K562 (cell line): Measurements from ENCODE around the gene CIAO2A. TPM values are rescaled to one million over a fixed set of nuclear protein-coding genes. Genes with fewer than 3 reads are reported as not detected.
A peak's percentile ranks its signal among the peaks of the same experiment; 100 is the strongest.

ENCODE experiments used
- BRCA1 ChIP-seq, 2 experiments: fragments of 450-650 bp in 1 of 2; sonication (generic) in 1 of 2; formaldehyde crosslinking in 1 of 2; IDR thresholded peaks; 2 replicates each; pipeline versions ENCODE4 v1.5.0 to v1.6.1; 2017 to 2020; ENCODE audit warnings: mild to moderate bottlenecking in 1 of 2, missing genetic modification reagents in 1 of 2
- CHCHD3 ChIP-seq: fragments of 250-450 bp; sonication (Bioruptor Pico); IDR thresholded peaks from 2 replicates; pipeline ENCODE4 v2.1.2; 2022; ENCODE audit warnings: mild to moderate bottlenecking
- EP300 ChIP-seq: IDR thresholded peaks from 2 replicates; pipeline ENCODE4 v1.6.1; 2012; ENCODE audit warnings: low read length, improper control_type of control experiment
- KLF10 ChIP-seq: fragments of 250-450 bp; sonication (Bioruptor Pico); IDR thresholded peaks from 2 replicates; pipeline ENCODE4 v1.6.1; 2021; ENCODE audit warnings: matching md5 sums
- LCOR ChIP-seq: sonication (generic); formaldehyde crosslinking; IDR thresholded peaks from 2 replicates; pipeline ENCODE4 v1.8.0; 2022; ENCODE audit warnings: mild to moderate bottlenecking, missing genetic modification reagents
- MNT ChIP-seq, 2 experiments: fragments of 450-650 bp; conservative IDR thresholded peaks; 2 replicates each; pipeline ENCODE4 v1.6.1; 2017; ENCODE audit warnings: mild to moderate bottlenecking in 2 of 2, moderate library complexity in 2 of 2
- MYC ChIP-seq, 2 experiments: fragments of 250-450 bp in 1 of 2; sonication (Bioruptor Pico) in 1 of 2; IDR thresholded peaks; 2 replicates each; pipeline versions ENCODE4 v1.5.1 to v1.6.1; 2012 to 2021; ENCODE audit warnings: low read depth in 2 of 2, borderline replicate concordance in 1 of 2, improper control_type of control experiment in 1 of 2, low read length in 1 of 2, mild to moderate bottlenecking in 1 of 2, moderate library complexity in 1 of 2
- NONO ChIP-seq, 2 experiments: fragments of 200-400 bp in 1 of 2; fragments of 450-650 bp in 1 of 2; formaldehyde crosslinking in 1 of 2; IDR thresholded peaks; 2 replicates each; pipeline ENCODE4 v1.6.1; 2017; ENCODE audit warnings: low read depth in 2 of 2, mild to moderate bottlenecking in 2 of 2, moderate library complexity in 2 of 2, low read length in 1 of 2
- OTX1 ChIP-seq: fragments of 450-650 bp; formaldehyde crosslinking; IDR thresholded peaks from 2 replicates; pipeline ENCODE4 v1.4.0; 2022; ENCODE audit warnings: mild to moderate bottlenecking
- PHF21A ChIP-seq: fragments of 450-650 bp; IDR thresholded peaks from 2 replicates; pipeline ENCODE4 v1.6.1; 2017; ENCODE audit warnings: low read depth, borderline replicate concordance
- RBM25 ChIP-seq: fragments of 200-400 bp; formaldehyde crosslinking; IDR thresholded peaks from 2 replicates; pipeline ENCODE4 v1.6.1; 2018; ENCODE audit warnings: low read length, low read depth, moderate library complexity; ENCODE audit not compliant: severe bottlenecking
- TBP ChIP-seq: optimal IDR thresholded peaks from 2 replicates; pipeline ENCODE3; 2011; ENCODE audit warnings: low read depth, low read length, improper control_type of control experiment
- TEAD4 ChIP-seq, 2 experiments: sonication (generic) in 1 of 2; formaldehyde crosslinking in 1 of 2; IDR thresholded peaks; 2 replicates each; pipeline versions ENCODE4 v1.6.1 to v1.8.0; 2012 to 2022; ENCODE audit warnings: borderline replicate concordance in 1 of 2, inconsistent platforms in 1 of 2, low read length in 1 of 2, mild to moderate bottlenecking in 1 of 2, missing genetic modification reagents in 1 of 2
- TRIM24 ChIP-seq, 2 experiments: fragments of 450-650 bp; IDR thresholded peaks; 2 replicates each; pipeline ENCODE4 v1.6.1; 2016
- TSHZ1 ChIP-seq: fragments of 250-450 bp; sonication (Bioruptor Pico); IDR thresholded peaks from 2 replicates; pipeline ENCODE4 v1.4.0; 2020; ENCODE audit warnings: mild to moderate bottlenecking, moderate library complexity
- polyA plus RNA-seq, 8 experiments: library from polyadenylated mRNA; depleted of rRNA in 4 of 8; stranded (reverse) in 5 of 8; unstranded in 3 of 8; fragments of >200 nt; fragmentation: Nextera tagmentation in 2 of 8; fragmentation: Illumina TruSeq in 1 of 8; extraction: Ambion mirVana in 2 of 8; extraction: Trizol in 1 of 8; gene quantifications; 2 replicates each; pipeline versions ENCODE4 v1.2.1 to v1.2.3, GENCODE V29; 2011 to 2014; ENCODE audit warnings: inconsistent platforms in 1 of 8, missing spikeins in 1 of 8
- total RNA-seq, 7 experiments: library from RNA; depleted of rRNA in 6 of 7; stranded (reverse); fragments of >200 nt in 6 of 7; fragmentation: Illumina TruSeq in 2 of 7; extraction: Trizol in 2 of 7; gene quantifications; 2 replicates each; pipeline versions ENCODE4 v1.2.1 to v1.2.3, GENCODE V29; 2011 to 2021; ENCODE audit warnings: low replicate concordance in 1 of 7
- TF ChIP-seq, protein P1 (sequence below): sonication (generic); formaldehyde crosslinking; IDR thresholded peaks from 2 replicates; pipeline ENCODE4 v1.9.0; 2022; ENCODE audit warnings: mild to moderate bottlenecking, missing genetic modification reagents
- TF ChIP-seq, protein P2 (sequence below): fragments of 450-650 bp; IDR thresholded peaks from 2 replicates; pipeline ENCODE4 v1.6.1; 2017; ENCODE audit warnings: antibody characterized with exemption

The CIAO2A gene
- total and polyA plus RNA-seq, 9 of the 15 experiments (the other 6 are each of a cell fraction or from before 2014, with no cell fraction given): 161 to 429 (median 313) TPM

DNA sequence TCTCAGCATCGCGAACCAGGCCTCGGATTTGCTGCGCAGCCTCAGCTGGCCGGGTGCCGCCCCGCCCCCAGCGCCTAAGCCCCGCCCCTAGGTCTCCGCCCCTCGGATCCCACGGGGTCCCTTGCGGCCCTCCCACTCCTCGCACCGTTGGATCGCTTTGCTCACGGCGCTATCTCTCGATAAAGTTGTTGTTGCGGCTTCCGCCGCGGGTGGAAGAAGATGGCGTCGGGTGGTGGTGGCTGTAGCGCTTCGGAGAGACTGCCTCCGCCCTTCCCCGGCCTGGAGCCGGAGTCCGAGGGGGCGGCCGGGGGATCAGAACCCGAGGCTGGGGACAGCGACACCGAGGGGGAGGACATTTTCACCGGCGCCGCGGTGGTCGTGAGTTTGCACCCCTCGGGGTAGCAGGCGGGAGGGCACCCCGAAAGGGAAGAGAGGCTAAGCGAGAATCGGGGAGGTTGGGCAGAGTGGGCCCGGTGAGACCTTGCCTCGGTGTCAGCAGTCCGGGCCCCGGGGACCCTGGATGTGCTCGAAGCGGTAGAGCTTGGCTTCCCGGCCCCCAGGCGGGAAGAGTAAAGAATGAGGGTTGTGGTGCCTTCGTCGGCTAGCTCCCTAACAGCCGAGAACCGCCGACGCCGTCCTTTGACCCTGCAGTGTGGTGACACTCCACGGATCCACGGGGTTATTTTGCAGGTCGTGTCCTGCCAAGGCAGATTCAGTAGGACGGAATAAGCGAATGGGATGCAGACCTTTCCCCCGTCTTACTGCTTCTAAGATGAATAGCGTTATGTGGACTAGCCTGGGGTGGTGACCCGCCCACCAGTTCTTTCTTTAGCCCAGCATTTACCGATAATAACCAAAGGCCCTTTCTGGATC is 2.4 kb upstream of the CIAO2A start, which contains the start of gene SNX1 (continued):
- TF ChIP-seq, protein P1, sequence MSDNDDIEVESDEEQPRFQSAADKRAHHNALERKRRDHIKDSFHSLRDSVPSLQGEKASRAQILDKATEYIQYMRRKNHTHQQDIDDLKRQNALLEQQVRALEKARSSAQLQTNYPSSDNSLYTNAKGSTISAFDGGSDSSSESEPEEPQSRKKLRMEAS: peak; percentile 63
- peak; percentile 56 for TF ChIP-seq TEAD4 (IDR thresholded peaks at IDR 0.05; ENCODE audit: low read length)
- TF ChIP-seq TEAD4 (CRISPR knock-in tag; IDR thresholded peaks at IDR 0.05; ENCODE audit: borderline replicate concordance): no peak
- no peak for TF ChIP-seq TSHZ1 (CRISPR knock-in tag)
- no peak for TF ChIP-seq RBM25
- no peak for TF ChIP-seq KLF10
- TF ChIP-seq NONO (IDR thresholded peaks at IDR 0.05; ENCODE audit: low read depth in 2 of 2, low read length in 1 of 2): peak in 1 of 2 experiments; percentile 61; a peak in 2 of 4 replicates
- TF ChIP-seq CHCHD3 (CRISPR knock-in tag): no peak
- TF ChIP-seq MNT (conservative IDR thresholded peaks at IDR 0.05): peak; percentile 78 to 91
- no peak for TF ChIP-seq BRCA1 (IDR thresholded peaks at IDR 0.05)
- no peak for TF ChIP-seq BRCA1 (CRISPR knock-in tag; IDR thresholded peaks at IDR 0.05)
- TF ChIP-seq LCOR (CRISPR knock-in tag): peak; percentile 78; the same call in 1 of the 2 replicates
- peak; percentile 84 for TF ChIP-seq MYC (IDR thresholded peaks at IDR 0.05; ENCODE audit: low read depth, low read length)
- TF ChIP-seq MYC (CRISPR knock-in tag; IDR thresholded peaks at IDR 0.05; ENCODE audit: borderline replicate concordance, low read depth): no peak; the same call in 1 of the 2 replicates
- TF ChIP-seq, protein P2, sequence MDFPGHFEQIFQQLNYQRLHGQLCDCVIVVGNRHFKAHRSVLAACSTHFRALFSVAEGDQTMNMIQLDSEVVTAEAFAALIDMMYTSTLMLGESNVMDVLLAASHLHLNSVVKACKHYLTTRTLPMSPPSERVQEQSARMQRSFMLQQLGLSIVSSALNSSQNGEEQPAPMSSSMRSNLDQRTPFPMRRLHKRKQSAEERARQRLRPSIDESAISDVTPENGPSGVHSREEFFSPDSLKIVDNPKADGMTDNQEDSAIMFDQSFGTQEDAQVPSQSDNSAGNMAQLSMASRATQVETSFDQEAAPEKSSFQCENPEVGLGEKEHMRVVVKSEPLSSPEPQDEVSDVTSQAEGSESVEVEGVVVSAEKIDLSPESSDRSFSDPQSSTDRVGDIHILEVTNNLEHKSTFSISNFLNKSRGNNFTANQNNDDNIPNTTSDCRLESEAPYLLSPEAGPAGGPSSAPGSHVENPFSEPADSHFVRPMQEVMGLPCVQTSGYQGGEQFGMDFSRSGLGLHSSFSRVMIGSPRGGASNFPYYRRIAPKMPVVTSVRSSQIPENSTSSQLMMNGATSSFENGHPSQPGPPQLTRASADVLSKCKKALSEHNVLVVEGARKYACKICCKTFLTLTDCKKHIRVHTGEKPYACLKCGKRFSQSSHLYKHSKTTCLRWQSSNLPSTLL: no peak
- 0 out of 4 replicates have a peak, but pooled peaks of 1 of the 2 experiments have one; percentile 55 for TF ChIP-seq TRIM24 (IDR thresholded peaks at IDR 0.05)
- 0 out of 2 replicates have a peak, but pooled peaks have one; percentile 17 for TF ChIP-seq PHF21A
- peak; percentile 68 for TF ChIP-seq EP300
- TF ChIP-seq TBP: peak; percentile 91
- TF ChIP-seq OTX1 (CRISPR knock-in tag): peak; percentile 74; the same call in 1 of the 2 replicates
